NB4 (cell line): ENCODE data around the gene ST8SIA6.

Experiments
- POLR2A ChIP-seq: IDR thresholded peaks from 2 replicates; pipeline ENCODE4 v1.6.1; 2011; ENCODE audit warnings: mild to moderate bottlenecking; ENCODE audit not compliant: insufficient read length; ENCODE audit errors: extremely low read depth
- TF ChIP-seq, protein P1 (sequence below): IDR thresholded peaks from one replicate; pipeline ENCODE4 v1.5.1; 2012; ENCODE audit warnings: low read depth, low read length
- TF ChIP-seq, protein P2 (sequence below): IDR thresholded peaks from 2 replicates; pipeline ENCODE4 v1.6.1; 2011; ENCODE audit warnings: low read depth, low read length

DNA sequence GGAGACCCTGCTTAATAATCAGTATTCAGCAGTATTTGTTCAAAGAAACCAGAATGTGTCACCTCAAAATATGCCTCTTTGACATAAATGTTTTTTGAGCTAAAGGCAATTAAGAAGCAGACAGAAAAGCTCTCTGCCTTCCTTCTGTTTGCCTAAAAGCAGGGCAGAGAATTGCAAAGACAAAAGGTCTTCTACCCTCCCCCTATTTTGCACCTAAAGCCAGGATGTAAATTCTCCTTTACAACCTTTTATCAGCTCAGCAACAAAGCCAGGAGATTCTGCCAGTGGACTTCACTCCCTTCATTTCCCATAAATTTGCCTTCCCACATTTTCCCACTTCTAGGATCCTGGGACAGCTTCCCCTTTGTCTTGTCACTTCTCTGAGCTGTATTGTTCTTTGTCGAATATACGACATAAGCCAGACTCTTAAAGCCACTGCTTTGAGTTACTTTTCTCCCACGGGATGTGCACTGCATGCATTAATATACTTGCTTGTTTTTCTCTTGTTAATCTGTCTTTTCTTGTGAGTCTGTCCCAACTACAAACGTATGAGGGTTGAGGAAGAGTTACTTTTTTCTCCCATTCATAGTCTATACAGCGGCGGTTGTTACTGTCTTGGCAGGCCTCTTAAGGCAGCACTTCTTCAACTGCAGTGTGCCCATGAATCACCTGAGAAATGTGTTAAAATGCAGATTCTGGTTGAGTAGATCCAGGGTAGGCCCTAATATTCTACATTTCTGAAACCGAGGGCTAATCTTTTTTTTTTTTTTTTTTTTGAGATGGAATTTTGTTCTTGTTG, 48.2 kb downstream of the ST8SIA6 start:
- no peak for TF ChIP-seq POLR2A
- TF ChIP-seq, protein P1, sequence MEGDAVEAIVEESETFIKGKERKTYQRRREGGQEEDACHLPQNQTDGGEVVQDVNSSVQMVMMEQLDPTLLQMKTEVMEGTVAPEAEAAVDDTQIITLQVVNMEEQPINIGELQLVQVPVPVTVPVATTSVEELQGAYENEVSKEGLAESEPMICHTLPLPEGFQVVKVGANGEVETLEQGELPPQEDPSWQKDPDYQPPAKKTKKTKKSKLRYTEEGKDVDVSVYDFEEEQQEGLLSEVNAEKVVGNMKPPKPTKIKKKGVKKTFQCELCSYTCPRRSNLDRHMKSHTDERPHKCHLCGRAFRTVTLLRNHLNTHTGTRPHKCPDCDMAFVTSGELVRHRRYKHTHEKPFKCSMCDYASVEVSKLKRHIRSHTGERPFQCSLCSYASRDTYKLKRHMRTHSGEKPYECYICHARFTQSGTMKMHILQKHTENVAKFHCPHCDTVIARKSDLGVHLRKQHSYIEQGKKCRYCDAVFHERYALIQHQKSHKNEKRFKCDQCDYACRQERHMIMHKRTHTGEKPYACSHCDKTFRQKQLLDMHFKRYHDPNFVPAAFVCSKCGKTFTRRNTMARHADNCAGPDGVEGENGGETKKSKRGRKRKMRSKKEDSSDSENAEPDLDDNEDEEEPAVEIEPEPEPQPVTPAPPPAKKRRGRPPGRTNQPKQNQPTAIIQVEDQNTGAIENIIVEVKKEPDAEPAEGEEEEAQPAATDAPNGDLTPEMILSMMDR = no peak
- TF ChIP-seq, protein P2, sequence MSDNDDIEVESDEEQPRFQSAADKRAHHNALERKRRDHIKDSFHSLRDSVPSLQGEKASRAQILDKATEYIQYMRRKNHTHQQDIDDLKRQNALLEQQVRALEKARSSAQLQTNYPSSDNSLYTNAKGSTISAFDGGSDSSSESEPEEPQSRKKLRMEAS = no peak
